HK-2 (cell line): ENCODE results near the gene TUG1.

ENCODE experiments used
- DNase-seq: peaks from one replicate; pipeline ENCODE4 v3.0.0-alpha.2; 2018; ENCODE audit not compliant: unreplicated experiment

The TUG1 gene

GRCh38 chr22:30947816-30948454 lies 21.1 kb upstream of the TUG1 start:
- no peak for DNase-seq

GRCh38 chr22:30948930-30949342 lies 20.1 kb upstream of the TUG1 start:
- no peak for DNase-seq

GRCh38 chr22:30949934-30950660 lies 19.0 kb upstream of the TUG1 start:
- no peak for DNase-seq

- DNase-seq, result no peak
Measured at GRCh38 chr22:30953206-30953605, 15.9 kb upstream of the TUG1 start.

GRCh38 chr22:30955153-30955552 lies 13.9 kb upstream of the TUG1 start:
- no peak for DNase-seq

GRCh38 chr22:30964858-30965257 lies 4.2 kb upstream of the TUG1 start:
- no peak for DNase-seq

- DNase-seq, result peak; percentile 66
Measured at GRCh38 chr22:30968015-30968923, 796 bp upstream of the TUG1 start, which contains the start of gene MORC2. TSS of gene MORC2 (minus strand) at chr22:30968774. CDS start at chr22:30967889, 885 bp downstream.

- DNase-seq, result no peak
Measured at GRCh38 chr22:30969532-30970355, 679 bp downstream of the TUG1 start.

- no peak for DNase-seq
Measured at GRCh38 chr22:30970356-30970746, 1.3 kb downstream of the TUG1 start.

- DNase-seq, result no peak
Measured at GRCh38 chr22:30978304-30978962, 9.4 kb downstream of the TUG1 start.

GRCh38 chr22:30979932-30980331 lies 10.9 kb downstream of the TUG1 start:
- DNase-seq, result no peak

- DNase-seq, result no peak
Measured at GRCh38 chr22:30982512-30982911, 13.4 kb downstream of the TUG1 start.

- no peak for DNase-seq
Measured at GRCh38 chr22:30984317-30984716, 15.3 kb downstream of the TUG1 start.

- no peak for DNase-seq
Measured at GRCh38 chr22:30985561-30986208, 16.6 kb downstream of the TUG1 start.

GRCh38 chr22:30989474-30989873 lies 20.4 kb downstream of the TUG1 start:
- DNase-seq, result no peak

GRCh38 chr22:30990690-30991089 lies 21.6 kb downstream of the TUG1 start:
- DNase-seq, result no peak

- no peak for DNase-seq
Measured at GRCh38 chr22:30992565-30992964, 23.5 kb downstream of the TUG1 start.

GRCh38 chr22:30994960-30995359 lies 25.9 kb downstream of the TUG1 start:
- DNase-seq, result no peak

- DNase-seq, result no peak
Measured at GRCh38 chr22:30996462-30996861, 27.4 kb downstream of the TUG1 start.

GRCh38 chr22:30998329-30998728 lies 29.3 kb downstream of the TUG1 start:
- DNase-seq, result no peak
